ENCODE data around the gene GPC3. TPM values are rescaled to one million over a fixed set of nuclear protein-coding genes. Genes with fewer than 3 reads are reported as not detected.

GPC3 gene
- polyA plus RNA-seq, 3 donors, result not detected

- Histone ChIP-seq H3K4me3 (replicated peaks in 1 of 3; ENCODE audit: low read depth in 2 of 3, low read length in 3 of 3) (no peak overlapping the region), H3K27me3 (ENCODE audit: control insufficient read depth in 2 of 2, insufficient read depth in 2 of 2, low read length in 2 of 2) (peaks cover 0 to 5% of the 10 kb centered on the region in 2 donors), H3K9ac (ENCODE audit: insufficient read depth, low read length, poor library complexity, severe bottlenecking) (no peak overlapping the region), H3K4me2 (replicated peaks; ENCODE audit: extremely low read depth, low read length, poor library complexity, severe bottlenecking) (no peak overlapping the region), H3K9me3 (replicated peaks in 1 of 2; ENCODE audit: control insufficient read depth in 1 of 2, insufficient read depth in 1 of 2, low read length in 2 of 2) (no peaks in the 10 kb centered on the region), H3K36me3 (replicated peaks in 1 of 2; ENCODE audit: control insufficient read depth in 1 of 2, insufficient read depth in 2 of 2, low read length in 2 of 2) (no peaks in the 10 kb centered on the region), H3K4me1 (ENCODE audit: control insufficient read depth in 1 of 2, insufficient read depth in 2 of 2, low read length in 2 of 2) (no peaks in the 10 kb centered on the region), H3K27ac (ENCODE audit: low read depth in 1 of 2, low read length in 2 of 2) (no peak overlapping the region), H2AFZ (ENCODE audit: insufficient read depth, low read depth, low read length, poor library complexity, severe bottlenecking) (no peak overlapping the region), H3K79me2 (ENCODE audit: insufficient read depth, low read length) (no peaks in the 10 kb centered on the region), H4K20me1 (ENCODE audit: insufficient read depth, low read length) (no peaks in the 10 kb centered on the region)
- intact Hi-C loops (cut with micrococcal nuclease), result no loop called here
- no CpG with 5 or more reads among the region's 3 CpGs for WGBS (ENCODE audit: insufficient coverage)
- Mint-ChIP-seq H3K27me3 (ENCODE audit: low read depth in 3 of 3) (peaks cover 0 to 6% (median 0%) of the 10 kb centered on the region in 3 donors), H3K9me3 (peaks cover 0 to 2% (median 1%) of the 10 kb centered on the region in 7 donors), H3K4me1 (no peaks in the 10 kb centered on the region), H3K4me3 (no peak overlapping the region), H3K27ac (no peak overlapping the region), H3K36me3 (no peaks in the 10 kb centered on the region)
- no peak for TF ChIP-seq CTCF (IDR thresholded peaks at IDR 0.05)
- DNase-seq, result no peak
Measured at GRCh38 chrX:133697656-133698055, 287.7 kb downstream of the GPC3 start.

GRCh38 chrX:133689997-133690599, 295.3 kb downstream of the GPC3 start:
- Histone ChIP-seq H4K20me1 (ENCODE audit: insufficient read depth, low read length) (no peaks in the 10 kb centered on the region), H3K79me2 (ENCODE audit: insufficient read depth, low read length) (no peaks in the 10 kb centered on the region), H3K4me1 (ENCODE audit: control insufficient read depth in 1 of 2, insufficient read depth in 2 of 2, low read length in 2 of 2) (no peaks in the 10 kb centered on the region), H3K27ac (ENCODE audit: low read depth in 1 of 2, low read length in 2 of 2) (no peak overlapping the region), H3K4me3 (replicated peaks in 1 of 3; ENCODE audit: low read depth in 2 of 3, low read length in 3 of 3) (no peak overlapping the region), H3K36me3 (replicated peaks in 1 of 2; ENCODE audit: control insufficient read depth in 1 of 2, insufficient read depth in 2 of 2, low read length in 2 of 2) (no peaks in the 10 kb centered on the region), H2AFZ (ENCODE audit: insufficient read depth, low read depth, low read length, poor library complexity, severe bottlenecking) (no peak overlapping the region), H3K9ac (ENCODE audit: insufficient read depth, low read length, poor library complexity, severe bottlenecking) (no peak overlapping the region), H3K27me3 (ENCODE audit: control insufficient read depth in 2 of 2, insufficient read depth in 2 of 2, low read length in 2 of 2) (no peaks in the 10 kb centered on the region), H3K9me3 (replicated peaks in 1 of 2; ENCODE audit: control insufficient read depth in 1 of 2, insufficient read depth in 1 of 2, low read length in 2 of 2) (no peaks in the 10 kb centered on the region), H3K4me2 (replicated peaks; ENCODE audit: extremely low read depth, low read length, poor library complexity, severe bottlenecking) (no peak overlapping the region)
- Mint-ChIP-seq H3K4me3 (no peak overlapping the region), H3K36me3 (no peaks in the 10 kb centered on the region), H3K9me3 (peaks cover 0 to 2% (median 0%) of the 10 kb centered on the region in 7 donors), H3K27ac (no peak overlapping the region), H3K27me3 (ENCODE audit: low read depth in 3 of 3) (peaks cover 0 to 10% (median 0%) of the 10 kb centered on the region in 3 donors), H3K4me1 (no peaks in the 10 kb centered on the region)
- DNase-seq, result no peak
- no peak for TF ChIP-seq CTCF (IDR thresholded peaks at IDR 0.05)
- intact Hi-C loops (cut with micrococcal nuclease), result no loop called here
- no CpG with 5 or more reads among the region's 1 CpG for WGBS (ENCODE audit: insufficient coverage)
